HepG2 (cell line): ENCODE measurements around the gene SCT. TPM values are rescaled to one million over a fixed set of nuclear protein-coding genes. Genes with fewer than 3 reads are reported as not detected.

Experiments used
- CSRNP2 ChIP-seq: sonication (generic); formaldehyde crosslinking; conservative IDR thresholded peaks from 2 replicates; pipeline ENCODE4 v1.8.0; 2022; ENCODE audit warnings: low read depth, missing genetic modification reagents
- ESRRA ChIP-seq: sonication (generic); formaldehyde crosslinking; IDR thresholded peaks from 2 replicates; pipeline ENCODE4 v1.5.1; 2020; ENCODE audit warnings: mild to moderate bottlenecking, low read depth, missing genetic modification reagents
- HNF4A ChIP-seq: sonication (generic); formaldehyde crosslinking; IDR thresholded peaks from 2 replicates; pipeline ENCODE4 v1.4.0; 2020; ENCODE audit warnings: missing genetic modification reagents
- HNF4G ChIP-seq, 2 experiments: sonication (generic) in 1 of 2; formaldehyde crosslinking in 1 of 2; IDR thresholded peaks; 2 replicates each; pipeline versions ENCODE4 v1.4.0 to v1.6.1; 2011 to 2020; ENCODE audit warnings: borderline replicate concordance in 2 of 2, low read depth in 2 of 2, mild to moderate bottlenecking in 2 of 2, low read length in 1 of 2, missing genetic modification reagents in 1 of 2, moderate library complexity in 1 of 2
- IKZF4 ChIP-seq: sonication (generic); formaldehyde crosslinking; IDR thresholded peaks from 2 replicates; pipeline ENCODE4 v1.5.1; 2020; ENCODE audit warnings: borderline replicate concordance, mild to moderate bottlenecking, low read depth, missing genetic modification reagents; ENCODE audit errors: not compliant biosample characterization
- NFYB ChIP-seq: sonication (generic); formaldehyde crosslinking; IDR thresholded peaks from 2 replicates; pipeline ENCODE4 v1.4.0; 2020; ENCODE audit warnings: missing genetic modification reagents
- NR2F6 ChIP-seq, 2 experiments: IDR thresholded peaks; 2 replicates each; pipeline ENCODE4 v1.6.1; 2016; ENCODE audit warnings: antibody characterized with exemption in 1 of 2, mild to moderate bottlenecking in 1 of 2
- RNF2 ChIP-seq: fragments of 450-650 bp; conservative IDR thresholded peaks from 2 replicates; pipeline ENCODE4 v1.6.1; 2016; ENCODE audit warnings: low read depth
- SAP130 ChIP-seq: IDR thresholded peaks from 2 replicates; pipeline ENCODE4 v1.6.1; 2016; ENCODE audit warnings: low read depth
- SMC3 ChIP-seq: IDR thresholded peaks from 2 replicates; pipeline ENCODE4 v1.6.1; 2011; ENCODE audit warnings: low read length, improper control_type of control experiment
- UBTF ChIP-seq: sonication (generic); formaldehyde crosslinking; IDR thresholded peaks from 2 replicates; pipeline ENCODE4 v1.4.0; 2020; ENCODE audit warnings: mild to moderate bottlenecking, missing genetic modification reagents
- XBP1 ChIP-seq: sonication (generic); formaldehyde crosslinking; IDR thresholded peaks from 2 replicates; pipeline ENCODE4 v1.5.0; 2020; ENCODE audit warnings: missing genetic modification reagents
- ZBTB7A ChIP-seq: sonication (generic); formaldehyde crosslinking; IDR thresholded peaks from 2 replicates; pipeline ENCODE4 v1.8.0; 2022; ENCODE audit warnings: mild to moderate bottlenecking, missing genetic modification reagents
- ZC3H13 ChIP-seq: sonication (generic); formaldehyde crosslinking; IDR thresholded peaks from 2 replicates; pipeline ENCODE4 v1.8.1; 2023; ENCODE audit warnings: mild to moderate bottlenecking, missing genetic modification reagents, moderate library complexity
- ZNF326 ChIP-seq: sonication (generic); formaldehyde crosslinking; IDR thresholded peaks from 2 replicates; pipeline ENCODE4 v1.4.0; 2020; ENCODE audit warnings: missing genetic modification reagents, borderline replicate concordance
- ZNF512B ChIP-seq: sonication (generic); formaldehyde crosslinking; IDR thresholded peaks from 2 replicates; pipeline ENCODE4 v1.5.1; 2020; ENCODE audit warnings: missing genetic modification reagents, mild to moderate bottlenecking, borderline replicate concordance
- ZNF550 ChIP-seq: sonication (generic); formaldehyde crosslinking; IDR thresholded peaks from 2 replicates; pipeline ENCODE4 v1.4.0; 2020; ENCODE audit warnings: mild to moderate bottlenecking, missing genetic modification reagents, borderline replicate concordance
- ZNF605 ChIP-seq: sonication (generic); formaldehyde crosslinking; IDR thresholded peaks from 2 replicates; pipeline ENCODE4 v1.8.0; 2022; ENCODE audit warnings: mild to moderate bottlenecking, missing genetic modification reagents
- ZNF773 ChIP-seq: sonication (generic); formaldehyde crosslinking; IDR thresholded peaks from 2 replicates; pipeline ENCODE4 v1.4.0; 2020; ENCODE audit warnings: missing genetic modification reagents, borderline replicate concordance
- polyA plus RNA-seq, 8 experiments: library from polyadenylated mRNA; depleted of rRNA in 3 of 8; stranded (reverse) in 7 of 8; unstranded in 1 of 8; fragments of >200 nt; fragmentation: Illumina TruSeq in 4 of 8; extraction: Trizol in 4 of 8; gene quantifications; 2 replicates each; pipeline versions ENCODE4 v1.2.1 to v1.2.3, GENCODE V29; 2011 to 2016; ENCODE audit warnings: low read depth in 4 of 8, missing spikeins in 1 of 8, mixed read lengths in 1 of 8; ENCODE audit not compliant: insufficient read depth in 1 of 8
- total RNA-seq, 5 experiments: library from RNA; depleted of rRNA; stranded (reverse); fragments of >200 nt; fragmentation: Illumina TruSeq; extraction: Trizol; gene quantifications; 2 replicates each; pipeline ENCODE4 v1.2.3, GENCODE V29; 2016; ENCODE audit warnings: low read depth in 1 of 5

Gene SCT
- total and polyA plus RNA-seq, 2 of the 13 experiments (the other 11 are each of a cell fraction or from before 2014, with no cell fraction given) = not detected

GRCh38 chr11:579830-580601 lies 47.0 kb downstream of the SCT start (continued):
- TF ChIP-seq ZBTB7A (CRISPR knock-in tag) (peak; percentile 94), CSRNP2 (CRISPR knock-in tag) (no peak), ZNF326 (CRISPR knock-in tag) (no peak), RNF2 (0 out of 2 replicates have a peak, but pooled peaks have one; percentile 32), ZNF605 (CRISPR knock-in tag) (peak; percentile 57; the same call in 1 of the 2 replicates), ZNF773 (CRISPR knock-in tag) (no peak), UBTF (CRISPR knock-in tag) (peak; percentile 39; the same call in 1 of the 2 replicates), ZNF550 (no peak), NR2F6 (IDR thresholded peaks at IDR 0.05) (peak; percentile 79), NR2F6 (CRISPR knock-in tag; IDR thresholded peaks at IDR 0.05) (peak; percentile 73), SAP130 (CRISPR knock-in tag) (peak; percentile 92), XBP1 (CRISPR knock-in tag) (no peak), ZNF512B (no peak; the same call in 1 of the 2 replicates), NFYB (CRISPR knock-in tag) (no peak), HNF4A (CRISPR knock-in tag) (peak; percentile 91), SMC3 (no peak), ZC3H13 (CRISPR knock-in tag) (no peak), ESRRA (CRISPR knock-in tag) (peak; percentile 88), IKZF4 (CRISPR knock-in tag) (no peak), HNF4G (IDR thresholded peaks at IDR 0.05; ENCODE audit: borderline replicate concordance, low read depth, low read length) (peak; percentile 51), HNF4G (CRISPR knock-in tag; IDR thresholded peaks at IDR 0.05; ENCODE audit: borderline replicate concordance, low read depth) (no peak)
